RWPE2 (cell line): ENCODE data around the gene ASB15.
A peak's percentile ranks its signal among the peaks of the same experiment; 100 is the strongest.

Source experiments
- ATAC-seq: fragments of 200-7000 bp; cut with Tn5 transposase; 3 replicates; pipeline ENCODE4 v1.9.1; 2021; ENCODE audit warnings: low read depth
- DNase-seq: peaks from one replicate; pipeline ENCODE4 v3.0.0-alpha.2; 2020; ENCODE audit warnings: low spot score
- H3K27ac ChIP-seq: fragments of 450-650 bp; 2 replicates; pipeline ENCODE4 v1.5.1; 2017; ENCODE audit warnings: mild to moderate bottlenecking; ENCODE audit not compliant: poor library complexity, severe bottlenecking
- H3K27me3 ChIP-seq: fragments of 250-450 bp; sonication (Bioruptor Pico); 2 replicates; pipeline ENCODE4 v1.5.1; 2021; ENCODE audit warnings: mild to moderate bottlenecking, moderate library complexity; ENCODE audit not compliant: insufficient read depth, poor library complexity, severe bottlenecking
- H3K36me3 ChIP-seq: fragments of 250-450 bp; sonication (Bioruptor Pico); 2 replicates; pipeline ENCODE4 v1.5.1; 2020; ENCODE audit warnings: low read depth, mild to moderate bottlenecking, moderate library complexity
- H3K4me1 ChIP-seq: fragments of 250-450 bp; sonication (Bioruptor Pico); 2 replicates; pipeline ENCODE4 v1.5.1; 2021; ENCODE audit warnings: mild to moderate bottlenecking, moderate library complexity; ENCODE audit not compliant: insufficient read depth, poor library complexity, severe bottlenecking
- H3K4me3 ChIP-seq: fragments of 250-450 bp; sonication (Bioruptor Pico); 2 replicates; pipeline ENCODE4 v1.5.1; 2021; ENCODE audit warnings: mild to moderate bottlenecking, moderate library complexity; ENCODE audit not compliant: severe bottlenecking
- H3K9me3 ChIP-seq: fragments of 250-450 bp; sonication (Bioruptor Pico); 2 replicates; pipeline ENCODE4 v1.5.1; 2021; ENCODE audit warnings: mild to moderate bottlenecking, moderate library complexity; ENCODE audit not compliant: severe bottlenecking
- CTCF ChIP-seq: fragments of 450-650 bp; IDR thresholded peaks from one replicate; pipeline ENCODE4 v1.5.1; 2017; ENCODE audit warnings: mild to moderate bottlenecking, moderate library complexity; ENCODE audit not compliant: poor library complexity, severe bottlenecking

The ASB15 gene

GRCh38 chr7:123643495-123644441 is 42.1 kb downstream of the ASB15 start:
- peak overlapping the region; percentile 17 for H3K27ac ChIP-seq
- no peaks in the 10 kb centered on the region for H3K36me3 ChIP-seq
- ATAC-seq (peak; percentile 83), DNase-seq (no peak)
- H3K4me3 ChIP-seq, result no peak overlapping the region
- no peak for TF ChIP-seq CTCF
- H3K9me3 ChIP-seq, result no peaks in the 10 kb centered on the region
- H3K4me1 ChIP-seq, result peaks cover 18% of the 10 kb centered on the region
- no peaks in the 10 kb centered on the region for H3K27me3 ChIP-seq

GRCh38 chr7:123645516-123645915 is 43.9 kb downstream of the ASB15 start:
- peaks cover 23% of the 10 kb centered on the region for H3K4me1 ChIP-seq
- H3K9me3 ChIP-seq, result no peaks in the 10 kb centered on the region
- no peaks in the 10 kb centered on the region for H3K36me3 ChIP-seq
- TF ChIP-seq CTCF, result no peak
- no peak overlapping the region for H3K27ac ChIP-seq
- no peak overlapping the region for H3K4me3 ChIP-seq
- ATAC-seq (no peak), DNase-seq (no peak)
- H3K27me3 ChIP-seq, result no peaks in the 10 kb centered on the region

- Histone ChIP-seq H3K36me3 (no peaks in the 10 kb centered on the region), H3K27me3 (no peaks in the 10 kb centered on the region), H3K27ac (no peak overlapping the region), H3K9me3 (no peaks in the 10 kb centered on the region), H3K4me1 (peaks cover 23% of the 10 kb centered on the region), H3K4me3 (no peak overlapping the region)
- DNase-seq, result no peak
- TF ChIP-seq CTCF, result no peak
- peak; percentile 46 for ATAC-seq
These were observed 45.6 kb downstream of the ASB15 start for GRCh38 chr7:123647106-123647730.

GRCh38 chr7:123649964-123650363 is 48.3 kb downstream of the ASB15 start:
- no peak overlapping the region for H3K27ac ChIP-seq
- H3K9me3 ChIP-seq, result no peaks in the 10 kb centered on the region
- TF ChIP-seq CTCF, result no peak
- H3K4me3 ChIP-seq, result no peak overlapping the region
- ATAC-seq (peak; percentile 89), DNase-seq (no peak)
- peaks cover 12% of the 10 kb centered on the region for H3K4me1 ChIP-seq
- H3K36me3 ChIP-seq, result no peaks in the 10 kb centered on the region
- H3K27me3 ChIP-seq, result no peaks in the 10 kb centered on the region
